GM19324 (cell line): Measurements from ENCODE around the gene C9orf43.
A peak's percentile ranks its signal among the peaks of the same experiment; 100 is the strongest.
"Not testable (repeated sequence)": the region's sequence is repeated elsewhere in the genome, so short reads cannot be mapped to it uniquely, and the experiment has no call there.

Source experiments
- ATAC-seq: cut with Tn5 transposase; IDR thresholded peaks from one replicate; pipeline ENCODE4 v1.9.1; 2021; ENCODE audit warnings: mild to moderate bottlenecking, moderate library complexity; ENCODE audit not compliant: unreplicated experiment, low FRiP score

Gene C9orf43

GRCh38 chr9:113380869-113381378 lies 29.6 kb upstream of the C9orf43 start:
- ATAC-seq: no peak

- ATAC-seq: not testable (repeated sequence)
Measured at GRCh38 chr9:113381441-113381840, 29.1 kb upstream of the C9orf43 start.

GRCh38 chr9:113381909-113382411 lies 28.6 kb upstream of the C9orf43 start:
- ATAC-seq: no peak

GRCh38 chr9:113386571-113387393 lies 23.8 kb upstream of the C9orf43 start:
- ATAC-seq: no peak

- ATAC-seq: no peak
Measured at GRCh38 chr9:113387560-113388230, 22.9 kb upstream of the C9orf43 start.

GRCh38 chr9:113388833-113389232 lies 21.7 kb upstream of the C9orf43 start:
- ATAC-seq: no peak

- ATAC-seq: no peak
Measured at GRCh38 chr9:113389451-113389850, 21.1 kb upstream of the C9orf43 start.

- ATAC-seq: no peak
Measured at GRCh38 chr9:113390192-113390960, 20.2 kb upstream of the C9orf43 start.

GRCh38 chr9:113391917-113392316 lies 18.6 kb upstream of the C9orf43 start:
- ATAC-seq: no peak

GRCh38 chr9:113393281-113393680 lies 17.3 kb upstream of the C9orf43 start:
- no peak for ATAC-seq

- ATAC-seq: no peak
Measured at GRCh38 chr9:113395000-113395861, 15.3 kb upstream of the C9orf43 start.

- no peak for ATAC-seq
Measured at GRCh38 chr9:113397203-113397631, 13.3 kb upstream of the C9orf43 start.

- no peak for ATAC-seq
Measured at GRCh38 chr9:113398796-113399195, 11.8 kb upstream of the C9orf43 start.

- ATAC-seq: no peak
Measured at GRCh38 chr9:113399646-113400200, 10.8 kb upstream of the C9orf43 start.

- peak; percentile 100 for ATAC-seq
Measured at GRCh38 chr9:113401027-113401792, 9.3 kb upstream of the C9orf43 start, which contains the start of gene ALAD. ALAD (minus strand) TSS chr9:113401284; CDS start chr9:113393559, 7,725 bp downstream.

- no peak for ATAC-seq
Measured at GRCh38 chr9:113403646-113404045, 6.9 kb upstream of the C9orf43 start.

- not testable (repeated sequence) for ATAC-seq
Measured at GRCh38 chr9:113406353-113406752, 4.2 kb upstream of the C9orf43 start.

GRCh38 chr9:113406873-113407511 lies 3.6 kb upstream of the C9orf43 start:
- not testable (repeated sequence) for ATAC-seq
